HepG2 (cell line): ENCODE results near the gene TMEM150C. TPM values are rescaled to one million over a fixed set of nuclear protein-coding genes. Genes with fewer than 3 reads are reported as not detected.
A peak's percentile ranks its signal among the peaks of the same experiment; 100 is the strongest.

Source experiments
- ATAC-seq: fragments of 200-7000 bp; cut with Tn5 transposase; 3 replicates; pipeline ENCODE4 v1.9.1; 2020; ENCODE audit warnings: mild to moderate bottlenecking, moderate library complexity
- BruUV-seq: library from RNA; stranded (reverse); fragments of 400-500 nt; replicated peaks from 2 replicates; lab custom pipeline; 2021; lab: Mats Ljungman, UMichigan
- CTCF ChIA-PET: fragments of 300-600 bp; formaldehyde crosslinking; extraction: SDS; loops from one replicate; lab custom pipeline; 2021; ENCODE audit warnings: low total read pairs, inconsistent platforms, low intra/inter-chr PET ratio; lab: Yijun Ruan, JAX
- POLR2A ChIA-PET: fragments of 350-600 bp; sonication (Branson Sonifier 250); formaldehyde crosslinking; loops from one replicate; lab custom pipeline; 2020; ENCODE audit warnings: antibody characterized with exemption, inconsistent platforms; lab: Yijun Ruan, JAX
- DNase-seq: peaks from one replicate; pipeline ENCODE4 v3.0.0-alpha.2; 2015; ENCODE audit warnings: low spot score
- FAIRE-seq: peaks from 3 replicates; lab custom pipeline; 2011; peaks lifted over from hg19 to GRCh38; lab: Jason Lieb, UNC
- H2AFZ ChIP-seq: one replicate; pipeline ENCODE4 v1.6.1; 2011; ENCODE audit warnings: low read length, inconsistent platforms
- H3K27ac ChIP-seq: fragments of 300-600 bp; 3 replicates; pipeline ENCODE4 v1.8.0; 2011; ENCODE audit warnings: mixed run types, mild to moderate bottlenecking, mixed read lengths, low read length, inconsistent platforms; ENCODE audit not compliant: insufficient read depth; ENCODE audit errors: extremely low read length
- H3K27me3 ChIP-seq, 2 experiments: fragments of 200-600 bp in 1 of 2; 2 replicates in 1 of 2; 3 replicates in 1 of 2; pipeline versions ENCODE4 v1.6.0 to v1.8.0; 2011; ENCODE audit warnings: low read length in 2 of 2, mild to moderate bottlenecking in 2 of 2, moderate library complexity in 2 of 2, inconsistent platforms in 1 of 2; ENCODE audit not compliant: insufficient read depth in 2 of 2, control insufficient read depth in 1 of 2
- H3K36me3 ChIP-seq, 2 experiments: fragments of 200-600 bp in 1 of 2; replicated peaks in 1 of 2; 2 replicates in 1 of 2; 3 replicates in 1 of 2; pipeline versions ENCODE4 v1.5.1 to v1.8.0; 2011; ENCODE audit warnings: low read length in 2 of 2, inconsistent platforms in 1 of 2; ENCODE audit not compliant: insufficient read depth in 2 of 2, control insufficient read depth in 1 of 2
- H3K4me1 ChIP-seq: 2 replicates; pipeline ENCODE4 v1.5.1; 2012; ENCODE audit warnings: low read length, inconsistent platforms; ENCODE audit not compliant: insufficient read depth
- H3K4me2 ChIP-seq: 2 replicates; pipeline ENCODE4 v1.6.0; 2011; ENCODE audit warnings: low read depth, low read length, inconsistent platforms
- H3K4me3 ChIP-seq, 3 experiments: fragments of 200-600 bp in 1 of 3; sonication (generic), shearing (Covaris generic) in 1 of 3; replicated peaks in 1 of 3; 2 replicates each; pipeline ENCODE4 v1.5.1; 2011 to 2016; ENCODE audit warnings: low read length in 3 of 3, inconsistent platforms in 2 of 3, low read depth in 2 of 3, mild to moderate bottlenecking in 2 of 3, control low read depth in 1 of 3, mixed read lengths in 1 of 3; ENCODE audit not compliant: insufficient read depth in 1 of 3
- H3K79me2 ChIP-seq: one replicate; pipeline ENCODE4 v1.6.1; 2011; ENCODE audit warnings: low read length, inconsistent platforms; ENCODE audit not compliant: insufficient read depth
- H3K9ac ChIP-seq: 2 replicates; pipeline ENCODE4 v1.6.0; 2011; ENCODE audit warnings: mild to moderate bottlenecking, low read depth, low read length, inconsistent platforms; ENCODE audit not compliant: insufficient read depth
- H3K9me3 ChIP-seq: 2 replicates; pipeline ENCODE4 v1.5.1; 2012; ENCODE audit warnings: mild to moderate bottlenecking, low read length
- H4K20me1 ChIP-seq: 2 replicates; pipeline ENCODE4 v1.6.0; 2011; ENCODE audit warnings: inconsistent platforms, mild to moderate bottlenecking, low read length, moderate library complexity; ENCODE audit not compliant: insufficient read depth
- ARID4A ChIP-seq: sonication (generic); formaldehyde crosslinking; IDR thresholded peaks from 2 replicates; pipeline ENCODE4 v1.5.0; 2020; ENCODE audit warnings: mild to moderate bottlenecking, missing genetic modification reagents, borderline replicate concordance
- CBX1 ChIP-seq: IDR thresholded peaks from one replicate; pipeline ENCODE4 v1.6.1; 2016; ENCODE audit warnings: antibody characterized with exemption, low read depth
- CHCHD3 ChIP-seq: sonication (generic); formaldehyde crosslinking; IDR thresholded peaks from 2 replicates; pipeline ENCODE4 v1.8.0; 2022; ENCODE audit warnings: mild to moderate bottlenecking, missing genetic modification reagents, moderate library complexity
- DNMT3B ChIP-seq: conservative IDR thresholded peaks from 2 replicates; pipeline ENCODE4 v1.6.1; 2016; ENCODE audit warnings: missing biosample characterization, control low read depth
- DPF2 ChIP-seq: sonication (generic); formaldehyde crosslinking; IDR thresholded peaks from 2 replicates; pipeline ENCODE4 v1.4.0; 2020; ENCODE audit warnings: mild to moderate bottlenecking, low read depth, missing genetic modification reagents, borderline replicate concordance
- KLF13 ChIP-seq: sonication (generic); formaldehyde crosslinking; IDR thresholded peaks from 2 replicates; pipeline ENCODE4 v1.4.0; 2020; ENCODE audit warnings: mild to moderate bottlenecking, missing genetic modification reagents
- MAX ChIP-seq: IDR thresholded peaks from 2 replicates; pipeline ENCODE4 v1.6.1; 2012; ENCODE audit warnings: inconsistent platforms
- MBD4 ChIP-seq: IDR thresholded peaks from 2 replicates; pipeline ENCODE4 v1.6.1; 2012; ENCODE audit warnings: low read length, inconsistent platforms, borderline replicate concordance
- NFKB2 ChIP-seq: sonication (generic); formaldehyde crosslinking; IDR thresholded peaks from 2 replicates; pipeline ENCODE4 v1.4.0; 2020; ENCODE audit warnings: missing genetic modification reagents, borderline replicate concordance
- PHF5A ChIP-seq: IDR thresholded peaks from one replicate; pipeline ENCODE4 v1.6.1; 2018; ENCODE audit warnings: low read depth, missing genetic modification reagents; ENCODE audit not compliant: unreplicated experiment
- PHF8 ChIP-seq: sonication (generic); formaldehyde crosslinking; IDR thresholded peaks from 2 replicates; pipeline ENCODE4 v1.5.0; 2020; ENCODE audit warnings: missing genetic modification reagents
- POLR2AphosphoS2 ChIP-seq: IDR thresholded peaks from 2 replicates; pipeline ENCODE4 v1.6.1; 2011; ENCODE audit warnings: low read depth, low read length, improper control_type of control experiment
- RNF2 ChIP-seq: fragments of 450-650 bp; conservative IDR thresholded peaks from 2 replicates; pipeline ENCODE4 v1.6.1; 2016; ENCODE audit warnings: low read depth
- SMAD9 ChIP-seq: sonication (generic); formaldehyde crosslinking; IDR thresholded peaks from 2 replicates; pipeline ENCODE4 v1.5.1; 2020; ENCODE audit warnings: mild to moderate bottlenecking, missing genetic modification reagents
- SOX6 ChIP-seq, 2 experiments: fragments of 450-650 bp in 1 of 2; sonication (generic) in 1 of 2; formaldehyde crosslinking in 1 of 2; IDR thresholded peaks; 2 replicates each; pipeline versions ENCODE4 v1.4.0 to v1.6.1; 2017 to 2020; ENCODE audit warnings: antibody characterized with exemption in 1 of 2, mild to moderate bottlenecking in 1 of 2, missing genetic modification reagents in 1 of 2
- SP2 ChIP-seq: sonication (generic); formaldehyde crosslinking; IDR thresholded peaks from 2 replicates; pipeline ENCODE4 v1.5.1; 2020; ENCODE audit warnings: mild to moderate bottlenecking, missing genetic modification reagents
- TAF15 ChIP-seq: fragments of 200-400 bp; formaldehyde crosslinking; IDR thresholded peaks from one replicate; pipeline ENCODE4 v1.6.1; 2018; ENCODE audit warnings: mild to moderate bottlenecking, low read depth, low read length; ENCODE audit not compliant: poor library complexity, severe bottlenecking
- ZFP82 ChIP-seq: sonication (generic); formaldehyde crosslinking; IDR thresholded peaks from 2 replicates; pipeline ENCODE4 v1.5.1; 2020; ENCODE audit warnings: mild to moderate bottlenecking, missing genetic modification reagents, borderline replicate concordance
- ZNF296 ChIP-seq: sonication (generic); formaldehyde crosslinking; conservative IDR thresholded peaks from 2 replicates; pipeline ENCODE4 v1.5.0; 2020; ENCODE audit warnings: mild to moderate bottlenecking, missing genetic modification reagents
- ZNF326 ChIP-seq: sonication (generic); formaldehyde crosslinking; IDR thresholded peaks from 2 replicates; pipeline ENCODE4 v1.4.0; 2020; ENCODE audit warnings: missing genetic modification reagents, borderline replicate concordance
- ZNF773 ChIP-seq: sonication (generic); formaldehyde crosslinking; IDR thresholded peaks from 2 replicates; pipeline ENCODE4 v1.4.0; 2020; ENCODE audit warnings: missing genetic modification reagents, borderline replicate concordance
- ZNF816 ChIP-seq: sonication (generic); formaldehyde crosslinking; IDR thresholded peaks from 2 replicates; pipeline ENCODE4 v1.8.0; 2022; ENCODE audit warnings: missing genetic modification reagents, mild to moderate bottlenecking, borderline replicate concordance
- WGBS: methylation state at CpG from one replicate; pipeline ENCODE4 v1.1.6; 2017; ENCODE audit warnings: low lambda C conversion rate; 5-methylcytosine and 5-hydroxymethylcytosine counted together
- in situ Hi-C: cut with HindIII; loops from 2 replicates; pipeline ENCODE4 v1.10.0; 2017; ENCODE audit warnings: low pct_unique_long_range_greater_than_20kb; ENCODE audit not compliant: extremely low pct_ligation_motif_present
- intact Hi-C: fragments of 100-400 bp; cut with micrococcal nuclease; formaldehyde crosslinking; loops from one replicate; pipeline ENCODE4 v1.10.0; 2022; ENCODE audit not compliant: unreplicated experiment
- polyA plus RNA-seq, 8 experiments: library from polyadenylated mRNA; depleted of rRNA in 3 of 8; stranded (reverse) in 7 of 8; unstranded in 1 of 8; fragments of >200 nt; fragmentation: Illumina TruSeq in 4 of 8; extraction: Trizol in 4 of 8; gene quantifications; 2 replicates each; pipeline versions ENCODE4 v1.2.1 to v1.2.3, GENCODE V29; 2011 to 2016; ENCODE audit warnings: low read depth in 4 of 8, missing spikeins in 1 of 8, mixed read lengths in 1 of 8; ENCODE audit not compliant: insufficient read depth in 1 of 8
- total RNA-seq, 5 experiments: library from RNA; depleted of rRNA; stranded (reverse); fragments of >200 nt; fragmentation: Illumina TruSeq; extraction: Trizol; gene quantifications; 2 replicates each; pipeline ENCODE4 v1.2.3, GENCODE V29; 2016; ENCODE audit warnings: low read depth in 1 of 5

TMEM150C gene
- total and polyA plus RNA-seq, 2 of the 13 experiments (the other 11 are each of a cell fraction or from before 2014, with no cell fraction given) = 0.33 to 0.42 TPM

GRCh38 chr4:82434949-82435348, 126.8 kb downstream of the TMEM150C start:
- Histone ChIP-seq H3K27ac (peak overlapping the region; percentile 26), H3K27me3 (no peaks in the 10 kb centered on the region; a peak in 1 of 5 replicates), H3K4me1 (peaks cover 86% of the 10 kb centered on the region), H2AFZ (no peak overlapping the region), H3K4me3 (peak overlapping the region in 1 of 3 experiments; percentile 26; a peak in 1 of 6 replicates), H3K79me2 (peaks cover 89% of the 10 kb centered on the region), H3K36me3 (no peaks in the 10 kb centered on the region; a peak in 1 of 5 replicates), H4K20me1 (peaks cover 17% of the 10 kb centered on the region), H3K9ac (no peak overlapping the region), H3K9me3 (no peaks in the 10 kb centered on the region), H3K4me2 (peak overlapping the region; percentile 30)
- intact Hi-C loops = loop anchor here (10.0 kb wide), 1 partner anchor 150 kb away; no protein-coding TSS in a partner anchor
- FAIRE-seq = peak; percentile 73
- CTCF ChIA-PET = no interaction called here
- WGBS = 4% methylated on average over 7 of the region's 7 CpGs
- POLR2A ChIA-PET = no interaction called here
- peak; percentile 80 for DNase-seq
- in situ Hi-C loops = no loop called here
- peak; percentile 51 for ATAC-seq
- BruUV-seq = no TSS peak
- TF ChIP-seq POLR2AphosphoS2 (no peak), ZNF773 (CRISPR knock-in tag) (no peak), SOX6 (IDR thresholded peaks at IDR 0.05) (no peak), SOX6 (CRISPR knock-in tag; IDR thresholded peaks at IDR 0.05) (peak; percentile 88), MBD4 (no peak), PHF5A (CRISPR knock-in tag) (no peak), RNF2 (no peak), TAF15 (no peak), ZFP82 (CRISPR knock-in tag) (no peak), SMAD9 (CRISPR knock-in tag) (no peak), DPF2 (CRISPR knock-in tag) (0 out of 2 replicates have a peak, but pooled peaks have one; percentile 21), SP2 (CRISPR knock-in tag) (no peak), CBX1 (peak; percentile 36), DNMT3B (CRISPR knock-in tag) (no peak), ZNF816 (CRISPR knock-in tag) (no peak), ZNF296 (CRISPR knock-in tag) (no peak), MAX (peak; percentile 53), NFKB2 (CRISPR knock-in tag) (no peak), PHF8 (CRISPR knock-in tag) (no peak), CHCHD3 (no peak), ZNF326 (CRISPR knock-in tag) (no peak), KLF13 (CRISPR knock-in tag) (no peak), ARID4A (CRISPR knock-in tag) (peak; percentile 42; the same call in 1 of the 2 replicates)
